ENCODE results near the gene SLC46A1.

GRCh38 chr17:28412099-28412498, 6.1 kb upstream of the SLC46A1 start:
- TF ChIP-seq CTCF (IDR thresholded peaks at IDR 0.05) (no peak), POLR2A (IDR thresholded peaks at IDR 0.05) (no peak)

All from heart left ventricle (tissue), 13 donors.